ENCODE measurements around the gene THRB.

GRCh38 chr3:24499991-24500390 is 5.3 kb upstream of the THRB start:
- TF ChIP-seq POLR2A (IDR thresholded peaks at IDR 0.05; ENCODE audit: low read depth, low read length): no peak
- no peak for TF ChIP-seq POLR2AphosphoS5 (IDR thresholded peaks at IDR 0.05; ENCODE audit: low read depth, low read length)
- TF ChIP-seq SPI1 (IDR thresholded peaks at IDR 0.05; ENCODE audit: low read depth, low read length): no peak
